G401.6 (cell line): Measurements from ENCODE around the gene ELOVL5.
"Not testable (repeated sequence)": the region's sequence is repeated elsewhere in the genome, so short reads cannot be mapped to it uniquely, and the experiment has no call there.

ENCODE experiments used
- FAIRE-seq: peaks from 2 replicates; lab custom pipeline; 2012; peaks lifted over from hg19 to GRCh38; lab: Jason Lieb, UNC

Gene ELOVL5

GRCh38 chr6:53359095-53359842, 10.5 kb upstream of the ELOVL5 start:
- FAIRE-seq = peak; percentile 63

- FAIRE-seq = no peak
These were observed 9.8 kb upstream of the ELOVL5 start for GRCh38 chr6:53358440-53359094.

GRCh38 chr6:53357576-53358360, 9.0 kb upstream of the ELOVL5 start:
- no peak for FAIRE-seq

GRCh38 chr6:53353624-53354023, 4.9 kb upstream of the ELOVL5 start:
- FAIRE-seq = no peak

GRCh38 chr6:53352360-53352759, 3.6 kb upstream of the ELOVL5 start:
- no peak for FAIRE-seq

- no peak for FAIRE-seq
These were observed 501 bp upstream of the ELOVL5 start for GRCh38 chr6:53349209-53349693.

- FAIRE-seq = no peak
These were observed 804 bp downstream of the ELOVL5 start for GRCh38 chr6:53347921-53348370.

- FAIRE-seq = no peak
These were observed 1.4 kb downstream of the ELOVL5 start for GRCh38 chr6:53347250-53347920.

GRCh38 chr6:53346049-53346448, 2.7 kb downstream of the ELOVL5 start:
- FAIRE-seq = not testable (repeated sequence)

- FAIRE-seq = no peak
These were observed 3.8 kb downstream of the ELOVL5 start for GRCh38 chr6:53344969-53345368.

- no peak for FAIRE-seq
These were observed 5.7 kb downstream of the ELOVL5 start for GRCh38 chr6:53343092-53343491.

GRCh38 chr6:53342217-53342616, 6.5 kb downstream of the ELOVL5 start:
- FAIRE-seq = no peak

- no peak for FAIRE-seq
These were observed 8.2 kb downstream of the ELOVL5 start for GRCh38 chr6:53340536-53340935.

GRCh38 chr6:53339424-53339823, 9.3 kb downstream of the ELOVL5 start:
- FAIRE-seq = no peak

- FAIRE-seq = no peak
These were observed 10.4 kb downstream of the ELOVL5 start for GRCh38 chr6:53338304-53338703.

GRCh38 chr6:53336070-53336469, 12.7 kb downstream of the ELOVL5 start:
- no peak for FAIRE-seq

- FAIRE-seq = no peak
These were observed 13.3 kb downstream of the ELOVL5 start for GRCh38 chr6:53335224-53335994.

- FAIRE-seq = no peak
These were observed 15.0 kb downstream of the ELOVL5 start for GRCh38 chr6:53333439-53334408.

GRCh38 chr6:53331678-53332077, 17.1 kb downstream of the ELOVL5 start:
- FAIRE-seq = no peak

GRCh38 chr6:53330137-53330536, 18.6 kb downstream of the ELOVL5 start:
- FAIRE-seq = no peak
